HepG2 (cell line): Measurements from ENCODE around the gene PHRF1. TPM values are rescaled to one million over a fixed set of nuclear protein-coding genes. Genes with fewer than 3 reads are reported as not detected.

Source experiments
- EHMT2 ChIP-seq: fragments of 200-600 bp; sonication (generic); IDR thresholded peaks from 2 replicates; pipeline ENCODE4 v1.7.0; 2017; ENCODE audit warnings: antibody characterized with exemption, low read depth, low read length, borderline replicate concordance
- HNRNPL ChIP-seq: fragments of 200-400 bp; formaldehyde crosslinking; IDR thresholded peaks from 2 replicates; pipeline ENCODE4 v1.6.1; 2017; ENCODE audit warnings: mild to moderate bottlenecking, low read depth, low read length
- HOXA9 ChIP-seq: sonication (generic); formaldehyde crosslinking; IDR thresholded peaks from 2 replicates; pipeline ENCODE4 v1.8.1; 2022; ENCODE audit warnings: missing genetic modification reagents, mild to moderate bottlenecking, moderate library complexity, borderline replicate concordance
- KDM1A ChIP-seq: IDR thresholded peaks from 2 replicates; pipeline ENCODE4 v1.6.1; 2016; ENCODE audit warnings: missing compliant biosample characterization
- MED8 ChIP-seq: sonication (generic); formaldehyde crosslinking; IDR thresholded peaks from 2 replicates; pipeline ENCODE4 v1.8.1; 2023; ENCODE audit warnings: mild to moderate bottlenecking, missing genetic modification reagents; ENCODE audit not compliant: insufficient replicate concordance
- PRDM10 ChIP-seq: sonication (generic); formaldehyde crosslinking; IDR thresholded peaks from 2 replicates; pipeline ENCODE4 v1.4.0; 2020; ENCODE audit warnings: low read depth, missing genetic modification reagents
- SIN3A ChIP-seq: IDR thresholded peaks from 2 replicates; pipeline ENCODE4 v1.6.1; 2011; ENCODE audit warnings: low read depth, mild to moderate bottlenecking, control low read depth, low read length, borderline replicate concordance
- TEF ChIP-seq: sonication (generic); formaldehyde crosslinking; IDR thresholded peaks from 2 replicates; pipeline ENCODE4 v1.5.0; 2020; ENCODE audit warnings: missing genetic modification reagents
- TOE1 ChIP-seq: sonication (generic); formaldehyde crosslinking; IDR thresholded peaks from 2 replicates; pipeline ENCODE4 v1.4.0; 2020; ENCODE audit warnings: mild to moderate bottlenecking, missing genetic modification reagents
- ZBTB7A ChIP-seq: sonication (generic); formaldehyde crosslinking; IDR thresholded peaks from 2 replicates; pipeline ENCODE4 v1.8.0; 2022; ENCODE audit warnings: mild to moderate bottlenecking, missing genetic modification reagents
- ZKSCAN1 ChIP-seq: fragments of 150-350 bp; IDR thresholded peaks from 2 replicates; pipeline ENCODE4 v1.6.1; 2014; ENCODE audit warnings: low read length
- ZMYM3 ChIP-seq: sonication (generic); formaldehyde crosslinking; IDR thresholded peaks from 2 replicates; pipeline ENCODE4 v1.5.1; 2020; ENCODE audit warnings: mild to moderate bottlenecking, missing genetic modification reagents
- ZNF512 ChIP-seq: sonication (generic); formaldehyde crosslinking; IDR thresholded peaks from 2 replicates; pipeline ENCODE4 v1.4.0; 2020; ENCODE audit warnings: mild to moderate bottlenecking, missing genetic modification reagents
- ZNF607 ChIP-seq: sonication (generic); formaldehyde crosslinking; IDR thresholded peaks from 2 replicates; pipeline ENCODE4 v1.5.1; 2020; ENCODE audit warnings: missing genetic modification reagents, mild to moderate bottlenecking, borderline replicate concordance
- ZNF616 ChIP-seq: sonication (generic); formaldehyde crosslinking; IDR thresholded peaks from 2 replicates; pipeline ENCODE4 v1.5.0; 2020; ENCODE audit warnings: low read depth, mild to moderate bottlenecking, missing genetic modification reagents
- ZNF670 ChIP-seq: sonication (generic); formaldehyde crosslinking; IDR thresholded peaks from 2 replicates; pipeline ENCODE4 v1.8.0; 2022; ENCODE audit warnings: mild to moderate bottlenecking, missing genetic modification reagents, borderline replicate concordance
- ZNF724P ChIP-seq: sonication (generic); formaldehyde crosslinking; IDR thresholded peaks from 2 replicates; pipeline ENCODE4 v1.8.0; 2022; ENCODE audit warnings: missing genetic modification reagents, borderline replicate concordance
- ZSCAN9 ChIP-seq: IDR thresholded peaks from 2 replicates; pipeline ENCODE4 v1.6.1; 2016; ENCODE audit warnings: borderline replicate concordance
- polyA plus RNA-seq, 8 experiments: library from polyadenylated mRNA; depleted of rRNA in 3 of 8; stranded (reverse) in 7 of 8; unstranded in 1 of 8; fragments of >200 nt; fragmentation: Illumina TruSeq in 4 of 8; extraction: Trizol in 4 of 8; gene quantifications; 2 replicates each; pipeline versions ENCODE4 v1.2.1 to v1.2.3, GENCODE V29; 2011 to 2016; ENCODE audit warnings: low read depth in 4 of 8, missing spikeins in 1 of 8, mixed read lengths in 1 of 8; ENCODE audit not compliant: insufficient read depth in 1 of 8
- total RNA-seq, 5 experiments: library from RNA; depleted of rRNA; stranded (reverse); fragments of >200 nt; fragmentation: Illumina TruSeq; extraction: Trizol; gene quantifications; 2 replicates each; pipeline ENCODE4 v1.2.3, GENCODE V29; 2016; ENCODE audit warnings: low read depth in 1 of 5
- TF ChIP-seq, protein P1 (sequence below): sonication (generic); formaldehyde crosslinking; IDR thresholded peaks from 2 replicates; pipeline ENCODE4 v1.8.0; 2022; ENCODE audit warnings: missing genetic modification reagents, mild to moderate bottlenecking, moderate library complexity, borderline replicate concordance
- TF ChIP-seq, protein P2 (sequence below): sonication (generic); formaldehyde crosslinking; IDR thresholded peaks from 2 replicates; pipeline ENCODE4 v1.5.0; 2020; ENCODE audit warnings: missing genetic modification reagents, mild to moderate bottlenecking, borderline replicate concordance

PHRF1 gene
- total and polyA plus RNA-seq, 2 of the 13 experiments (the other 11 are each of a cell fraction or from before 2014, with no cell fraction given) = 8.2 to 16.7 TPM

GRCh38 chr11:538431-539051 lies 37.7 kb upstream of the PHRF1 start (continued):
- TF ChIP-seq EHMT2 = no peak
- TF ChIP-seq, protein P1, sequence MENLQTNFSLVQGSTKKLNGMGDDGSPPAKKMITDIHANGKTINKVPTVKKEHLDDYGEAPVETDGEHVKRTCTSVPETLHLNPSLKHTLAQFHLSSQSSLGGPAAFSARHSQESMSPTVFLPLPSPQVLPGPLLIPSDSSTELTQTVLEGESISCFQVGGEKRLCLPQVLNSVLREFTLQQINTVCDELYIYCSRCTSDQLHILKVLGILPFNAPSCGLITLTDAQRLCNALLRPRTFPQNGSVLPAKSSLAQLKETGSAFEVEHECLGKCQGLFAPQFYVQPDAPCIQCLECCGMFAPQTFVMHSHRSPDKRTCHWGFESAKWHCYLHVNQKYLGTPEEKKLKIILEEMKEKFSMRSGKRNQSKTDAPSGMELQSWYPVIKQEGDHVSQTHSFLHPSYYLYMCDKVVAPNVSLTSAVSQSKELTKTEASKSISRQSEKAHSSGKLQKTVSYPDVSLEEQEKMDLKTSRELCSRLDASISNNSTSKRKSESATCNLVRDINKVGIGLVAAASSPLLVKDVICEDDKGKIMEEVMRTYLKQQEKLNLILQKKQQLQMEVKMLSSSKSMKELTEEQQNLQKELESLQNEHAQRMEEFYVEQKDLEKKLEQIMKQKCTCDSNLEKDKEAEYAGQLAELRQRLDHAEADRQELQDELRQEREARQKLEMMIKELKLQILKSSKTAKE (CRISPR knock-in tag) = no peak
- TF ChIP-seq ZNF607 = peak; percentile 59; the same call in 1 of the 2 replicates
- TF ChIP-seq HOXA9 (CRISPR knock-in tag) = 0 out of 2 replicates have a peak, but pooled peaks have one; percentile 31
- TF ChIP-seq ZNF670 (CRISPR knock-in tag) = no peak
- TF ChIP-seq TEF (CRISPR knock-in tag) = no peak
- no peak for TF ChIP-seq ZNF512 (CRISPR knock-in tag)
- TF ChIP-seq ZNF724P = no peak
- TF ChIP-seq ZNF616 = 0 out of 2 replicates have a peak, but pooled peaks have one; percentile 71
- TF ChIP-seq ZMYM3 (CRISPR knock-in tag) = no peak
- no peak for TF ChIP-seq HNRNPL
- no peak for TF ChIP-seq ZKSCAN1
- TF ChIP-seq, protein P2, sequence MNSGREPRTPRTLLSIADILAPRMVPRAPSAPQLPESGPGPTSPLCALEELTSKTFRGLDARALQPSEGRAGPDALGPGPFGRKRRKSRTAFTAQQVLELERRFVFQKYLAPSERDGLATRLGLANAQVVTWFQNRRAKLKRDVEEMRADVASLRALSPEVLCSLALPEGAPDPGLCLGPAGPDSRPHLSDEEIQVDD (CRISPR knock-in tag) = 0 out of 2 replicates have a peak, but pooled peaks have one; percentile 57
- TF ChIP-seq TOE1 (CRISPR knock-in tag) = no peak
- TF ChIP-seq ZSCAN9 (CRISPR knock-in tag) = no peak
- no peak for TF ChIP-seq MED8 (CRISPR knock-in tag)
- TF ChIP-seq PRDM10 (CRISPR knock-in tag) = no peak
- peak; percentile 42; the same call in 1 of the 2 replicates for TF ChIP-seq ZBTB7A (CRISPR knock-in tag)
- no peak for TF ChIP-seq SIN3A
- TF ChIP-seq KDM1A (CRISPR knock-in tag) = no peak
